Small intestine (tissue), 7 donors: ENCODE data around the gene SNAP23. TPM values are rescaled to one million over a fixed set of nuclear protein-coding genes. Genes with fewer than 3 reads are reported as not detected.

ENCODE experiments used
- DNase-seq, 2 donors: peaks; one replicate each; pipeline versions ENCODE4 v3.0.0 to v3.0.0-alpha.2; 2013
- FAIRE-seq: peaks from 2 replicates; lab custom pipeline; 2012; peaks lifted over from hg19 to GRCh38; lab: Jason Lieb, UNC
- H3K27ac ChIP-seq, 3 donors: one replicate each; pipeline ENCODE4 v1.5.1; 2013; ENCODE audit warnings: low read length in 2 of 3, mild to moderate bottlenecking in 2 of 3, control low read depth in 1 of 3, inconsistent platforms in 1 of 3, low read depth in 1 of 3, moderate library complexity in 1 of 3
- H3K27me3 ChIP-seq, 3 donors: one replicate each; pipeline ENCODE4 v1.6.1; 2013; ENCODE audit warnings: low read length in 3 of 3, inconsistent platforms in 1 of 3; ENCODE audit not compliant: control insufficient read depth in 3 of 3, insufficient read depth in 3 of 3
- H3K36me3 ChIP-seq, 3 donors: one replicate each; pipeline ENCODE4 v1.6.1; 2013; ENCODE audit warnings: low read length in 3 of 3, inconsistent platforms in 1 of 3, low read depth in 1 of 3, mild to moderate bottlenecking in 1 of 3, moderate library complexity in 1 of 3; ENCODE audit not compliant: control insufficient read depth in 3 of 3, insufficient read depth in 2 of 3
- H3K4me1 ChIP-seq, 3 donors: one replicate each; pipeline ENCODE4 v1.6.1; 2013; ENCODE audit warnings: low read length in 2 of 3, inconsistent platforms in 1 of 3, low read depth in 1 of 3, mild to moderate bottlenecking in 1 of 3, moderate library complexity in 1 of 3; ENCODE audit not compliant: control insufficient read depth in 3 of 3, insufficient read depth in 2 of 3
- H3K4me3 ChIP-seq, 3 donors: one replicate each; pipeline ENCODE4 v1.5.1; 2013; ENCODE audit warnings: low read length in 3 of 3, control low read depth in 1 of 3, inconsistent platforms in 1 of 3, low read depth in 1 of 3, mild to moderate bottlenecking in 1 of 3, moderate library complexity in 1 of 3
- H3K9me3 ChIP-seq, 2 donors: one replicate each; pipeline ENCODE4 v1.6.1; 2013; ENCODE audit warnings: low read depth in 1 of 2, low read length in 1 of 2; ENCODE audit not compliant: control insufficient read depth in 2 of 2, insufficient read depth in 1 of 2
- WGBS, 3 donors: extraction: QIAGEN DNeasy Blood & Tissue Kit; methylation state at CpG; one replicate each; pipeline ENCODE4 v1.1.7; 2013; 5-methylcytosine and 5-hydroxymethylcytosine counted together
- polyA plus RNA-seq, 4 donors: library from polyadenylated mRNA; stranded (reverse) in 3 of 4; unstranded in 1 of 4; fragments of 200-250 nt in 3 of 4; fragments of 120-200 nt in 1 of 4; gene quantifications; one replicate each; pipeline versions ENCODE4 v1.2.1 to v1.2.3, GENCODE V29; 2013
- donor health status: healthy with polysubstance abuse.
- donor health status: control.
- donor health status: control.
- donor health status: Bipolar disorder and iron deficiency.
- donor health status: healthy.

Gene SNAP23
- polyA plus RNA-seq, 4 donors: 39.6 to 163 (median 113) TPM

- no peaks in the 10 kb centered on the region for H3K27me3 ChIP-seq
- WGBS, 3 donors: 74 to 95% (median 87%) methylated on average over 3 of the region's 3 CpGs
- DNase-seq (no peak), FAIRE-seq (no peak)
- no peaks in the 10 kb centered on the region for H3K9me3 ChIP-seq
- H3K36me3 ChIP-seq: peaks cover 10 to 29% (median 12%) of the 10 kb centered on the region in 3 donors
- H3K4me3 ChIP-seq: no peak overlapping the region
- H3K4me1 ChIP-seq: no peaks in the 10 kb centered on the region
- no peak overlapping the region for H3K27ac ChIP-seq
Observed at GRCh38 chr15:42528970-42529369, 33.5 kb downstream of the SNAP23 start.

GRCh38 chr15:42533246-42533645 lies 37.8 kb downstream of the SNAP23 start:
- no peak overlapping the region for H3K4me3 ChIP-seq
- no peak overlapping the region for H3K27ac ChIP-seq
- DNase-seq (no peak), FAIRE-seq (no peak)
- WGBS, 3 donors: 83 to 96% (median 88%) methylated on average over 1 of the region's 1 CpG
- H3K27me3 ChIP-seq: no peaks in the 10 kb centered on the region
- H3K36me3 ChIP-seq: peaks cover 6 to 12% (median 7%) of the 10 kb centered on the region in 3 donors
- no peaks in the 10 kb centered on the region for H3K9me3 ChIP-seq
- no peaks in the 10 kb centered on the region for H3K4me1 ChIP-seq

- Histone ChIP-seq H3K4me1 (peaks cover 4 to 12% (median 5%) of the 10 kb centered on the region in 3 donors), H3K4me3 (no peak overlapping the region), H3K36me3 (peaks cover 9 to 18% (median 12%) of the 10 kb centered on the region in 3 donors), H3K9me3 (no peaks in the 10 kb centered on the region), H3K27ac (no peak overlapping the region), H3K27me3 (no peaks in the 10 kb centered on the region)
- WGBS, 3 donors: 83 to 92% (median 87%) methylated on average over 4 of the region's 4 CpGs
- no peak for DNase-seq
- FAIRE-seq: no peak
Observed at GRCh38 chr15:42544853-42545629, 49.6 kb downstream of the SNAP23 start.

GRCh38 chr15:42547918-42548248 lies 52.4 kb downstream of the SNAP23 start:
- Histone ChIP-seq H3K27me3 (no peaks in the 10 kb centered on the region), H3K27ac (peak overlapping the region; percentile 84 to 97 (median 97)), H3K9me3 (no peaks in the 10 kb centered on the region), H3K4me3 (peak overlapping the region; percentile 73 to 96 (median 88)), H3K4me1 (peaks cover 4 to 13% (median 5%) of the 10 kb centered on the region in 3 donors), H3K36me3 (peaks cover 7 to 13% (median 12%) of the 10 kb centered on the region in 3 donors)
- no peak for DNase-seq
- FAIRE-seq: no peak
- 1 to 4% (median 2%) methylated on average over 9 of the region's 9 CpGs for WGBS, 3 donors

- Histone ChIP-seq H3K27ac (peak within 1 kb of the TSS; percentile 84 to 97 (median 97)), H3K36me3 (peaks cover 7 to 9% (median 8%) of the 10 kb centered on the region in 3 donors), H3K4me1 (peaks cover 4 to 13% (median 5%) of the 10 kb centered on the region in 3 donors), H3K27me3 (no peaks in the 10 kb centered on the region), H3K9me3 (no peaks in the 10 kb centered on the region), H3K4me3 (peak within 1 kb of the TSS; percentile 73 to 96 (median 88))
- peak; percentile 89 to 98 for DNase-seq
- no peak for FAIRE-seq
- WGBS, 3 donors: 0% methylated on average over 65 to 71 of the region's 71 CpGs
Observed at GRCh38 chr15:42548249-42549031, 53.0 kb downstream of the SNAP23 start, which contains the start of the genes HAUS2 and LRRC57. Gene HAUS2 (plus strand): TSS chr15:42548838. CDS start chr15:42548873, 35 bp downstream. Gene LRRC57 (minus strand): TSS chr15:42548793. CDS start chr15:42548434, 359 bp downstream.

- H3K4me1 ChIP-seq: peaks cover 4 to 13% (median 5%) of the 10 kb centered on the region in 3 donors
- 0% methylated on average over 15 of the region's 15 CpGs for WGBS, 3 donors
- FAIRE-seq: no peak
- H3K27me3 ChIP-seq: no peaks in the 10 kb centered on the region
- H3K9me3 ChIP-seq: no peaks in the 10 kb centered on the region
- peak overlapping the region; percentile 84 to 97 (median 97) for H3K27ac ChIP-seq
- H3K4me3 ChIP-seq: peak overlapping the region; percentile 73 to 96 (median 88)
- H3K36me3 ChIP-seq: peaks cover 5 to 9% (median 7%) of the 10 kb centered on the region in 3 donors
- peak in 1 of 2 donors; percentile 31 for DNase-seq
Observed at GRCh38 chr15:42549032-42549491, 53.6 kb downstream of the SNAP23 start.

GRCh38 chr15:42549741-42550392 lies 54.4 kb downstream of the SNAP23 start:
- H3K4me1 ChIP-seq: peaks cover 4 to 13% (median 5%) of the 10 kb centered on the region in 3 donors
- no peaks in the 10 kb centered on the region for H3K27me3 ChIP-seq
- FAIRE-seq (no peak), DNase-seq (peak; percentile 6 to 9)
- H3K9me3 ChIP-seq: no peaks in the 10 kb centered on the region
- no peak overlapping the region for H3K27ac ChIP-seq
- H3K4me3 ChIP-seq: peak overlapping the region in 2 of 3 donors; percentile 73 to 96
- H3K36me3 ChIP-seq: peaks cover 0 to 2% (median 1%) of the 10 kb centered on the region in 3 donors
- 67 to 71% (median 67%) methylated on average over 12 of the region's 12 CpGs for WGBS, 3 donors

GRCh38 chr15:42553554-42553953 lies 58.1 kb downstream of the SNAP23 start:
- Histone ChIP-seq H3K4me1 (peaks cover 0 to 4% (median 0%) of the 10 kb centered on the region in 3 donors), H3K36me3 (peaks cover 0 to 2% (median 1%) of the 10 kb centered on the region in 3 donors), H3K4me3 (no peak overlapping the region), H3K27me3 (no peaks in the 10 kb centered on the region), H3K9me3 (no peaks in the 10 kb centered on the region), H3K27ac (no peak overlapping the region)
- WGBS, 3 donors: 91 to 94% (median 91%) methylated on average over 1 of the region's 1 CpG
- DNase-seq (no peak), FAIRE-seq (no peak)
